ENCODE measurements around the gene LOC128125822.

The LOC128125822 gene

DNA sequence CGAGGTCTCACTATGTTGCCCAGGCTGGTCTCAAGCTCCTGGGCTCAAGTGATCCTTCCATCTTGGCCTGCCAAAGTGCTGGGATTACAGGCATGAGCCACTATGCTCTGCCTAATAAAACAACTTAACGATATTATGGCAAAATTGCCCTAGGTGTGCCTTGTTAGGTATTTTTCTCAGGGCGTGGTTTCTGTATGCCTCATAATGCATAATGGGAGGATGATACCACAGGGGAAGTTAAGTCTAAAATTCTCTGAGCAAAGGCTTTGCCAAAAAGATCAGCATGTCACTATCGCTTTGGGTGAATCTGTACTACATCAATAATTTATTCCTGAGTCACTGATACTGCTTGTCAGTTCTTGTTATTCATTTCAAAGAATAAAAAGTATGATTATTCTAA is 15.9 kb upstream of the LOC128125822 start:
- no peak for DNase-seq (ENCODE audit: low spot score)

- no peak for DNase-seq (ENCODE audit: low spot score)
These were observed 14.0 kb upstream of the LOC128125822 start for GRCh38 chr6:63558278-63558677.

GRCh38 chr6:63560801-63561287 is 11.4 kb upstream of the LOC128125822 start:
- no peak for DNase-seq (ENCODE audit: low spot score)

DNA sequence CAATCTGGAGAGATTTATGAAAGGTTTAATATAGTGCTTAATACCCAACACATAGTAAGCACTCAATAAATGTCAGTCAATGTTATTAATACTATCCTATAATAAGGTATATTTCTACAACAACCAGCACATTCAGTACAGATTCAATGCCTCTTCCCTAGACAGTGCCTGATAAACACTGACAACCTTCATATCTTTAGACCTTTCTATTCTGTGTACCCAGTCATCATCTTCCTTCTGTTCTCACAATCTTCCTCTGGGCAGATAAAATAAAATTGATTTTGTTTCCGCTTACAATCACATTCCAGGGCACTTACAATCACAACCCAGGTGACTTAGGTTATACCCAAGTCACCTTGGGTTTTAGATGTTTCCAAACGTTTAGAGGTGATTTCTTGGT is 11.0 kb upstream of the LOC128125822 start:
- DNase-seq (ENCODE audit: low spot score) = no peak

GRCh38 chr6:63563235-63563634 is 9.0 kb upstream of the LOC128125822 start:
- no peak for DNase-seq (ENCODE audit: low spot score)

- no peak for DNase-seq (ENCODE audit: low spot score)
These were observed 7.1 kb upstream of the LOC128125822 start for GRCh38 chr6:63565058-63565726.

- no peak for DNase-seq (ENCODE audit: low spot score)
These were observed 6.3 kb upstream of the LOC128125822 start for GRCh38 chr6:63565727-63566596.

DNA sequence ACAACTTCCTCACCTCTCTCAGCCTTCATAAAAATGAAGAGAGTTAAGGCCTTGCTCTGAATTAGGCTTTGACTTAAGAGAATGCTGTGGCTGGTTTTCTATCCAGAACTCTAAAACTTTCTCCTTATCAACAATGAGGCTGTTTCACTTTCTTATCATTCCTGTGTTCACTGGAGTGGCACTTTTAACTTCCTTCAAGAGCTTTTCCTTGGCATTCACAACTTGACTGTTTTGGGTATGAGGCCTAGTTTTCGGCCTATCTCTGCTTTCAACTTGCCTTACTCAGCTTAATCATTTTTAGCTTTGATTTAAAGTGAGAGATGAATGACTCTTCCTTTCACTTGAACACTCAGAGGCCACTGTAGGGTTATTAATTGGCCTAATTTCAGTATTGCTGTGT is 4.3 kb upstream of the LOC128125822 start:
- no peak for DNase-seq (ENCODE audit: low spot score)

DNA sequence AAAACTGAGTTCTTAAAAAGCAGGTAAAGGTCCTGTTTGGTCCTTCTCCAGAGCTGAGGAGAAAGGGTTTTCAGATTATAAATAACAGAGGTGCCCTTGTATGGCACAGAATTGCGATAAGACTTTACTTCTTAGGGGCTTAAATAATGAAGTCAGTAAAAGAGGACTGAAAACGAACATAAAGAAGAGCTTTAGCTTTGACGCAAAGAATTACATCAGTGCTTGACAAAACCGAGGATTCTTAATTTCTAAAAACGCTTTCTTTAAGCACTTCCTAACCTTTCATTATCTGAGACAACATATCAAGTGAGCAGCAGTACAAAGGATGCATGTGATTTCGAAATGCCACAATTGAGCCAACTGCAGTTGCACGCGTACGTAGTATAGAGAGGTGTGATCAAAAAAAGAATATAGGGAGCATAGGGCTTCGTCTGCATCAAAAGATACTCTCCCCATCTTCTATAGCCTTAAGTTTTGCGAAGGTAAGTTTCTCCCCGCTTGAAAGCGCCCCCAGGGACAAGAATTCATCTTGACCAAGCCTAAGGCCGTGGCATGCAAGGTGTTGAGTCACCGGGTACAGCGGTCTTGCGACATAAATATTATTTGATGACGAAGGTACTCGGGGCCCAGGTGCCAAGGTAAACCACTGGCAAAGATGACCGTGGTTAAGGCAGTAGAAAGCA is 778 bp upstream of the LOC128125822 start:
- no peak for DNase-seq (ENCODE audit: low spot score)

DNA sequence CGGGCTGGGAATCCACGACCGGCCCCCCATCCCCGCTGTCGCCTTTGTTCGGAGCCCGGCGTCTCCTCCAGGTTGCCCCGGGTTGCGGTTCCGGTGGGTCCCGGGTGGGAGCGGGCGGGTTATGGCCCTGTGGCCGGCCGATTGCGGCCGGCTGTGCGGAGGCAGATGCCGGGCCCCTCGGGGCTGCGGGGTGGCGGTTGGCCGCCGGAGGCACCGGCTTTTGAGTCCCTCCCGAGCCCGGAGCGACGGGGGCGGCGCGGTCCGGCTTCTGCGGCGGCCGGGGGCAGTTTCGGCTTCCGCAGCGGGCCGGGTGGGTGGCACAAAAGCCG is 431 bp downstream of the LOC128125822 start:
- no peak for DNase-seq (ENCODE audit: low spot score)

DNA sequence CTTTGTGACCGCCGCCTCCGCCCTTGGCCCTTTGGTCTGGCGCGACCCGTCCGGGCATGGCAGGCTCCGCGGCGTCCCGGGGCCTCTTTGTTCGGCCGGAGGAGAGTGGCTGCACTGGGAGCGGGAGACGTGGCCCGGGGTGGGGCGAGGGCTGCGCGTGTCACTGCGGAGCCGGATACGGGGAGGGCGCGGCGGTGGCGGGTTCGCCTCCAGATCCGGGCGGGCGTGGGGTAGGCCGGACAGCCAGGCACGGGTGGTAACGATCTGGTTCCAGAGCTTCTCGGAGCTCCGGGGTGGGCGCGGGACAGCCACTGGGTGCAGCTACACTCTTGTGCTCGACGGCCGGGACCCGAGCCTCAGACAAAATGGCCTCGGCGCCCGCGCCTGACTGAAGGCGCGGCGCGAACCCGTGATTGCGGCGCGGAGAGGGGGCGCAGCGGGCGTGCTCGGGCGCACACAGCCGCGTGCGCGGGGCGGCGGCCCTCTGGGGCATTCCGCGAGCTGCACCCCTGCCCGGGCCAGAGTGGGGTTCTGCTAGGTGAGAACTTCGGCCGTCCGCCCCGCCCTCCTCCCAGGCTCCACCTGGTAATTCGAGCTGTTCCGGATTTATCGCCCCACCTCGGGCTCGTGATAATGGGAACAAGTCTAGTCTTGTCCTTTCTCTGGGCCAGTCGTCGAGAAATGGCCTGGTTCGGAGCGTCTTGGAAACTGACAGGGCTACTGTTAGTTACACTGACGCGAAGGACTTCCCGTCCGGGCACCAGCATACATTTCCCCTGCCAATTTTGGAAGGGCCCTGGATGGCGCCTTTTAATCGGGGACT is 1.0 kb downstream of the LOC128125822 start:
- no peak for DNase-seq (ENCODE audit: low spot score)

DNA sequence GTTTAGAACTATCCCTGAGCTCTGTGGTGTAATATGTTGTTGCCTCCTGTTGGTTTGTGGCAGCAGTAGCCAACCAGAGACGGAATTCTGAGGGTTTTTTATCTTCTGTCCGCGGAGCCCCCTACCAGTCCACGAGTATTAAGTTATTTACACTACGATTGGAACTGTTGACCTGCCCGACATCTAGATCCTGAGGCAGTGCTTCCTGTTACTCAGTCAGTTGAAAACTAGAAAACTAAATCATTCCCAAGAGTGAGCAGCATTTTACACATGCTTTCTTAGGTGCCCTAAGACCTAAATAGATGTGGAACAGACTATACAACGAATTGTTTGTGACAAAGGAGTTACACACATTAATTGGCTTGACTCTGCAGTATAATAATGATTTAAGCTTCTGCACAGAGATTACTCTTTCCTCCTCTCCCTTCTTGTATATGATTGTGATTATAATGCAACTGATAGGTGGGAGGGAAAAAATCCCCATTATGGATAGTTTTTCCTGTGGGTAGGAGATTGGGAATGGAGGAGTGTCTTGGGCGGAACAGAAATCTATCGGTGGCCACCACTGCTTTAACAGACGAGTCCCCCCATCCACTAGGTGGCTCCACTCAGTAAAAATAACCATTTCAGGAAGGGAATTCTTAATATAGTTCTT is 1.7 kb downstream of the LOC128125822 start:
- DNase-seq (ENCODE audit: low spot score) = peak; percentile 57

DNA sequence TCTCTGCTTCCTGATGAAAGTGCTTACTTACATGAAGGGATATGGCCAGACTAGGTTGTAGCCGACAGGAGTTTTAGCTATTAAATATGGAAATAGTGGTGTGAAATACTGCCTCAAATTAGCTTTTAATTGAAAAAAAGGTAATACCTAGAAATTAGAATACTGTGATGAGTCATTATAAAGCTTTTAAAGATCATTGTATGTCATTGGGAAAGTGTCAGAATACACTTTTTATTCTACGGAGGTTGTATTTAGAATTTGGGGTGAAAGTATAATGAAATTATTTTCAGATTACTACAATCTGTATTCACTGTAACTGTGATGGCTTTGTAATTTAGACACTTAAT is 2.2 kb downstream of the LOC128125822 start:
- no peak for DNase-seq (ENCODE audit: low spot score)

GRCh38 chr6:63576147-63576772 is 4.0 kb downstream of the LOC128125822 start:
- DNase-seq (ENCODE audit: low spot score) = no peak

DNA sequence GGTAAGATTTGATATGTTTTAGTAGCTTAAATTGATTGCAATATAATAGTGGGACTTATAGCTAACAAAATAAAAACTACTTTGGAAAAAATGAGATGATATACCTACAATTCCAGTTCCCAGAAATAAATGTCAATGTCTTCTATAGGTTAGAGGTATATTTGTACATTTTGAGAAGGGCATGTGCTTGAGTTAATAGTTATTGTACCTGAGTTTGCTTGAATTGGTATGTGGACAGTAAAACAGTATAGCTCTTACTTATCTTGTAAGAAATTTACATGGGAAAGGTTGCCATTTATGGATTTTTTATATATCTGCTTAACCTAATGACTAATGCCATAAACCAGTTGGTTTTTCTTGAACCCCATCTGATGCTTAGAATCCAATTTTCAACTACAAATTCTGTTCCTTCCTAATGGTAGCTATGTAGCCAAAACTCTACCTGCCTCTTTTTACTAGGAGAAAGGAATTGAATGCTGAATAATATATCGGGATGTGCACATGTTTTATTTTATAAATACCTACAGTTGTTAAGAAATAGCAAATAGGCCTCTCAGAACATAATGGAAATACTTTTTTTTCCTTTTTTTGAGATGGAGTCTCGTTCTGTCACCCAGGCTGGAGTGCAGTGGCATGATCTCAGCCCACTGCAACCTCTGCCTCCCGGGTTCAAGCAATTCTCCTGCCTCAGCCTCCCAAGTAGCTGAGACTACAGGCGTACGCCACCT is 4.9 kb downstream of the LOC128125822 start:
- no peak for DNase-seq (ENCODE audit: low spot score)

- DNase-seq (ENCODE audit: low spot score) = no peak
These were observed 6.5 kb downstream of the LOC128125822 start for GRCh38 chr6:63578757-63579156.

DNA sequence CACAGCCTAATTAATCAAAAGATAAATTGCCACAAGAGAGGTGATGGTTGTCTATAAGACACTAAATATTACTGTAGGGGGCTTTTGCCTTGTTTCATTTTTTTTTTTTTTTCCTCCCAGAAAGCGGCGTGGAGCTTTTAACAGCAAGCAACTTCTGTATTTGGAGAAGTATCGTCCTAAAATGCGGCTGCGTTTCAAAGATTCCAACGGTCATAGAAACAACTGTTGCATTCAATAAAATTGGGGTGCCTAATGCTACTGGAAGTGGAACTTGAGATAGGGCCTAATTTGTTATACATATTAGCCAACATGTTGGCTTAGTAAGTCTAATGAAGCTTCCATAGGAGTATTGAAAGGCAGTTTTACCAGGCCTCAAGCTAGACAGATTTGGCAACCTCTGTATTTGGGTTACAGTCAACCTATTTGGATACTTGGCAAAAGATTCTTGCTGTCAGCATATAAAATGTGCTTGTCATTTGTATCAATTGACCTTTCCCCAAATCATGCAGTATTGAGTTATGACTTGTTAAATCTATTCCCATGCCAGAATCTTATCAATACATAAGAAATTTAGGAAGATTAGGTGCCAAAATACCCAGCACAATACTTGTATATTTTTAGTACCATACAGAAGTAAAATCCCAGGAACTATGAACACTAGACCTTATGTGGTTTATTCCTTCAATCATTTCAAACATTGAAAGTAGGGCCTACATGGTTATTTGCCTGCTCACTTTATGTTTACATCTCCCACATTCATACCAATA is 7.8 kb downstream of the LOC128125822 start:
- DNase-seq (ENCODE audit: low spot score) = no peak

DNA sequence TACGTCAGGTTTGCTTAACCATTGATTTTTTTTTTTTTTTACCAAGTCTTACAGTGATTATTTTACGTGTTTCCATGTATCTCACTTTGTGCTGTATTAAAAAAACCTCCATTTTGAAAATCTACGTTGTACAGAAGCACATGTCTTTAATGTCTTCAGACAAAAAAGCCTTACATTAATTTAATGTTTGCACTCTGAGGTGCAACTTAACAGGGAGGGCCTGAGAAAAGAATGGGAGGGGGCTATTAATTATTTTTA is 8.4 kb downstream of the LOC128125822 start:
- DNase-seq (ENCODE audit: low spot score) = no peak

DNA sequence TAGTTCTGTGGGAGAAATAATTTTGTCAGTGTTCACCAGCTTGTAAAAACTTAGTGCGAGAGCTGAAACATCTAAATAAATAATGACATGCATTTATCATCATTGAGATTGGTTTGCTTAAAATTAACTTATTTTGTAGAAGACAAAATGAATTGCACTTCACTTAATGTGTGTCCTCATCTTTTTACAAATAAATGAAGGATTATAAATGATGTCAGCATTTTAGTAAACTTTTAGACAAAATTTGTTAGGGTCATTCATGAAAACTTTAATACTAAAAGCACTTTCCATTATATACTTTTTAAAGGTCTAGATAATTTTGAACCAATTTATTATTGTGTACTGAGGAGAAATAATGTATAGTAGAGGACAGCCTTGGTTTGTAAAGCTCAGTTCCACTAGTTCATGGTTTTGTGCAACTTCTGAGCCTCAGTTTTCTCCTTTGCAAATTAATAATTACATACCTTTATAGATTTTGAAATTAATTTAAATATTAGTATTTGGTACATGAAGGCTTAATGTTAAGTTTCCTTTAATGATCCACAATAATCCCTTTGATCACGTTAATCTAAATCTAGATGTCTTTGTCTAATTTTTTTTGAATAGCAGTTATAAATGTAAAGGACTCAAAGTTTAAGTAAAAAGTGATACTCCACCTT is 9.2 kb downstream of the LOC128125822 start:
- no peak for DNase-seq (ENCODE audit: low spot score)
